HUDEP-2 (cell line): ENCODE data around the gene TMEM18.

Source experiments
- DNase-seq, 76 experiments: peaks; one replicate each; lab custom pipeline; 2025; ENCODE audit not compliant: unreplicated experiment in 76 of 76; lab: John Stamatoyannopoulos, UW

TMEM18 gene

GRCh38 chr2:636641-637405 lies 40.4 kb downstream of the TMEM18 start:
- DNase-seq, result peak in 42 of 76 experiments; percentile 1 to 56 (median 19)

- DNase-seq, result no peak
Observed at GRCh38 chr2:635687-636621, 41.3 kb downstream of the TMEM18 start.

- no peak for DNase-seq
Observed at GRCh38 chr2:634636-635388, 42.4 kb downstream of the TMEM18 start.

DNA sequence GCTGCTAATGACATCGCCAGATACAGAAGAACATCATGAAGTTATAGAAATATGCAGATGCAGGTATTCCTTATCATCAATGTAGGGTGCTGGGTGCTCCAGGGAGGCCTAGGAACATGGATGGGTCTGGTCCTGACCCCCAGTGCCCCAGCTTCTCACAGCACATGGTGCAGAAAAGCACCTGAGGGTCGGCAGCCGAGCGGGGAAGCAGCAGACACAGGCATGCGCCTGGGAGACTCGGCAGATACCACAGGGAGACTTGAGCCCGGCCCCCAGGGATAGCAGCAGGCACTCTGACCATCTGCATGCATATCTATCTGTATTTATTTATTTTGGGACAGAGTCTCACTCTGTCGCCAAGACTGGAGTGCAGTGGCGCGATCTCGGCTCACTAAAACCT lies 43.2 kb downstream of the TMEM18 start:
- no peak for DNase-seq

DNA sequence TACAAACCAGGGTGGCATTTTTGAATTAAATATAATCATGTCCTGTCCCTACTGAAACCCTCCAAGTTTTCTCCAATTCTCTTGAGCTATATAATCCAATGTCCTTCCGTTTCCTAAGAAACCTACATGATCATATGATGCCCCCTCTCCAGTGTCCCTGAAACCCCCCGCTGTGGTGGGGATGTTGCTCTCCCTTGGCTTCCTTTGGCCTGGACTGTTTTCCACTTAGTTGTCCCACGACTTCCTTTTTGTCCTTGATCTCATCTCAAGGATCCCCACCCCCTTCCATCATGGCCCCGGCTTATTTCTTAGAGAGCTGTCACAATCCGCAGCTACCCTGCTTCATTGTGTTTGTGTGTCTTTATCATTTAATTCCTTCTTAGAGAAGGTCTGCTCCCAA lies 43.8 kb downstream of the TMEM18 start:
- DNase-seq, result no peak

- DNase-seq, result no peak
Observed at GRCh38 chr2:632471-632870, 44.7 kb downstream of the TMEM18 start.

- no peak for DNase-seq
Observed at GRCh38 chr2:631741-632140, 45.5 kb downstream of the TMEM18 start.

GRCh38 chr2:630451-631320 lies 46.5 kb downstream of the TMEM18 start:
- no peak for DNase-seq

DNA sequence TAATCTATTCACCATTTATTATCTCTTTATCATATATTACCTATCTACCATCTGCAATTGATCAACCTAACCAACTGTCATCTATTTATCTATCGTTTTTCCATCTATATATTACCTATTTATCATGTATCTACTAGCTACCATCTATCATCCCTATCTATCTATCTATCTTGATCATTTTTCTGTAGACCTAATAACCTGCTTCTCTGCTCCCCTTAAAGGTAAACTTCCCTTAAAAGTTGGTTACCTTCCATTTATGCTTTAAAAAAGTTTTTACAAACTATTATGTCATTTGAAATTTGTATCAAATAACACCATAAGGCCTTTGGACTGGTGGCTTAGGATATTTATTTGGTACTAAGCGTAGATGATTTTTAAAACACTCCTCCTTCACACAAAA lies 47.2 kb downstream of the TMEM18 start:
- DNase-seq, result no peak

DNA sequence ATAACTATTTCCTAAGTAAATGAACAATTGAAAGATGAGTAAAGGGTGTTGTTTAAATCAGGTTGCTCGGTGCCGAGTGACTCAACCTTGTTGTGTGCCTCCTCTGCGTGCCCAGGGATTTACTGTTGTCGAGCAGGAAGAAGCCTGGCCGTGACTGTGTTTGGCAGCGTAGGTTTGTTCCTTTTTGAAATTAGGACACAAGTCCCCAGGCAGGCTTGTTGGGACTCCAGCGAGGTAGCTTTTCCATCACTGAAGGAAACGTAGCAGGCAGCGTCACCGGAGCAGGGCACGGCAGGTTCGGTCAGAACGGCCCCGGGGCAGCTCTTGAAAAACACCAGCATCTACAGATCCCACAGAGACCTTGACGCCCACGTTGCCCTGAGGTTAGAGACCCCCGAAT lies 48.6 kb downstream of the TMEM18 start:
- no peak for DNase-seq

DNA sequence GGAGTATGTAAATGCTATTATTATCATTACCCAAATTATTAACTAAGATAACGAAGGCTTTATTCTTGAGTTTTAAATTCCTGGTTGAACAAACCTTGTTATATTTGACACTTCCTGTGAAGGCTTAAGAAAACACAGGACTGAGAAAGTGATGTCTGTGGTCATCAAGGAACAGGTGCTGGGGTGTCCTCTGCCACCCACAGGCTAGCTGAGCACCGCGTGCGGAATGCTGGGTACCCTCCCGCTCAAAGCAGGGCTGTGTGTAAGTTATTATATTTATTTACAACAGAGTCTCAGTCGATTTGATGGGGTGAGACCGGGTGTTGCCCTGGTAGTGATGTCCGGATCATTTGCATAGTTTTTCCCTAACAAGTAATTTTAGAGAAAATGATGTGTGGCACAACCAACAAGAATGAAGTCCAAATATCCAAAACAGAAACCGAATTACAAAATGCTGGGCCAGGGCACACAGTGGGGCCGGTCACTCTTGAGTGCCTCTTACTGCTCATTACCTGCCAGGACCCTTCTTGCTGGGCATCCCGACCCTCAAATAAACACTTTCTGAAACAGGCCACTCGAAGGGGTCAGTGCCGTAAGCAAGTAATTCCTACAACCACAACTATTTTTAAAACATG lies 49.2 kb downstream of the TMEM18 start:
- DNase-seq, result no peak

- DNase-seq, result no peak
Observed at GRCh38 chr2:627340-627709, 49.9 kb downstream of the TMEM18 start.

- no peak for DNase-seq
Observed at GRCh38 chr2:626491-627339, 50.5 kb downstream of the TMEM18 start.

DNA sequence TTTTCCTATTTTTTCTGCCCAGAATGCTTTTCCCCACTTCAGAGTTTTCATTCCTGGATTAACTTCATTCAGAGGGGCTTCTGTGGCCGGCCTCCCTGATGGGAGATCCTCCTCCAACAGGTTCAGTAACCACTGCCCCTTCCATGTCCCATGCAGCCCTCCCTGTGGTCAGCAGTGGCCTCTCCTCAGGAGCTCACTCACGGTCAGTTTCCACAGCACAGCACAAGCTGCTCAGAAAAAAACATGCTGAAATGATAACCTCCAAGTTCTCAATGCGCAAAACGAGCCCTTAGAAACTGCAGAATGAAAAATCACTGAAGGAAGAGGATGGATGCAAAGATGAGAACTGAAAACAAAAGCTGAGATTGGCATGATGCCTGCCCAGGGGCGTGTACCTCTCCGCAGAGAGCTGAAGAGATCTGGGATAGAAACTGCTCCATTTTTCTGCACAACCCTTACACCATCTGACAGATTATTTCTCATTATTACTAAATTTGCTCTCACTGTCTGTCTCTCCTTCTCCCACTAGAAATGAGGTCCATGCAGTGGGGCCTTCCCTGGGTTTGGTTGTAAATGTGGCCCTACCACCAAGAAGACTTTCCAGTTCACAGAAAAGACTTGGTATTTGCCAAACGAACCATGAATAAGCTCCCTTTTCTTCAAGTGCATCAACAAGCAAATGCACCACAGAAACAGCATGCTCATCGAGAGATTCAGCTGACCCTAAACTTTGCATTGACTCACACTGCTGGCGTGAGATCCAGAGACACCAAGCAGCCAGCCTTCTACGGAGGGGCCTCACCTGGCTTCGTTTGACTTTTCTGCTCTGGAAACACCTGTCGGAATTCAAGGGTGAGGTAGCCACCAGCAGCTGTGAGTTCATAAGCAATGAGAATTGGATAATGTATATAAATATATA lies 51.5 kb downstream of the TMEM18 start:
- DNase-seq, result no peak

DNA sequence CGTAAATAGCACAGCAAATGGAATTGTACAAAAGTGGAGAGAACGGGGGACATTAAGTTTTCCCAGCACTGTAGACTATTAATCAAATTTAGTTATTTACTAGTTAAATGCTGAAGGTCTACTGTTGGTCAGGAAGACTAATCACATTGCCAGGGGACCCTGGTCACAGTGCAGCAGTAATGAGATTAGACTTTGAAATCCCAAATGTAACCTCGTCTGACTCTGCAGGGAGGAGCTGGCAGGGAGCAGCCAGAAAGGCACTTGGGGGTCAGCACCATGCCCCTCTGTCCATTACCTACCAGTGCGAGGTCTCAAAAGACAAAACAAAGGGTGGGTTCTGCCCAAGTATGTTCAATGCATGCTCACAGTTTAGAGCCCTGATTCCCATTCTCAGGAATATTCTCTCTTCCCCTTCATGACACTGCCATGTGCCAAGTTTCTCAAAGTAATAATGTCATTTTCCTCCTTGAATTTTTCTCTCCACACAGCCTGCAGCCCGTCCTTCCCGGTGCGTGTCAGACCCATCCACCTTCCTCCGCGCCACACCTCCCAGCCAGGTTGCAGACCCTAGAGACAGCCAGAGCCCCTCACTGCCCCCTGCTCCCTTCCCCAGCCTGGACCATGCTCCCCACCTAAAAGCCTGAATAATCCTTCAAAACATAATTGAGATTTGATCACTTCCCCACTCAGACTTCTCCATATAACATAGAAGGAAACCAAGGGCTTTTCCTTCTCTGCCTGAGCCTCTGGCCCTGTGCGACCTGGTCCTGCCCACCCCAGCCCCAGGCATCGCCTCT lies 52.5 kb downstream of the TMEM18 start:
- DNase-seq, result no peak

DNA sequence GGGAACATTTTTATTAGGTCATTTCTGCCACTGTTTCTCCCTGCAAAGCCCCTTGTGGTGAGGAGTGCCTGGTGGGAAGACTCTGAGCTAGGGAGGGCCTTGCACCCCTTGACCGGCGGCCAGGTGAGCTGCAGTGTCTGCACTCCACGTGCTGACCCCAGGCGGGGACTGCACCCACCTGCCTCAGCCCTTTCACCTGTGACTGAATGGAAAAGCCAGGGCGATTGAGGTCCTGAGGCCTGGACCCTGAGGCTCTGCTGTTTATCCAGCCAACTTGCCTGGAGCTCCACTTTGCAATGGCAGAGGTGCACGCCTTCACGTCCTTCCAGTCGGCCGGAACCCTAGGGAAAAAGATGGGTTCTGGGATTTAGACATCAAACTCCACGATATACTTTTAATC lies 53.1 kb downstream of the TMEM18 start:
- DNase-seq, result no peak
